Measurements from ENCODE around the gene SAMD4B.

SAMD4B gene

DNA sequence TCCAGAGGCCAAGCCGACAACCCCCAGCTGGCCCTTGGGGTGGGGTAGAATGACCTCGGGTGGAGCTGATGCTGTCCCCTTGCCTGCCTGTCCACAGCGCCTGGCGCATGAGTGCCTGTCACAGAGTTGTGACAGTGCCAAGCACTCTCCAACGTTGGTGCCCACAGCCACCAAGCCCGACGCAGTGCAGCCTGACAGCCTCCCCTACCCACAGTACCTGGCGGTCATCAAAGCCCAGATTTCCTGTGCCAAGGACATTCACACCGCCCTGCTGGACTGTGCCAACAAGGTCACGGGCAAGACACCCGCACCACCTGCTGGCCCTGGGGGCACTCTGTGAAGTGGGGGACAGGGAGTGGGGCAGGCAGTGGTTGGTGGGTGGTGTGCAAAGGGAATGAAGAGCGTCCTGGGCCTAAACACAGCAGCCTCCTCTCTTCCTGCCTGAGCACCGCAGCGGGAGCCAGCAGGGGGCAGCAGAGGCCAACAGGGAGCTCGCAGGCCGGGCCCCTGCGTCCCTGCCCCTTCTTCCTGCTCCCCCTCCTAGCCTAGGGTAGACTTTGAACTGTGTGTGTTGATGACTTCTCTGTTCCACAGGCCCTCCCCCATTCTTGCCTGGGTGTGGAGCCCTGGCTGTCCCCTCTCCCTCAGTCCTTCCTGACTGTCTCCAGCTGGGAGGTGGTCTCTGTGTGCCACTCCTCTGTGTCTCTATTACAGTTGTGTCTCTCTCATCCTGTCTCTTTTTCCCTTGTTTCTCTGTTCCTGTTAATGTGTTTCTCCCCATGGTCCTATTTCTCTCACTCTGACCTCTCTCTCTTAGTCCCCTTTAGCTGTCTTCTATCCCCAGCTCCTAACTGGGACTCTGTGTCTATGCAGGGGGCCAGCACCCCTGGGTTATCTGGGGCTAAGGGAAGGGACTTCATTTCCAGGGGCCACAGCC is 55.4 kb downstream of the SAMD4B start:
- peak; percentile 40 to 89 for DNase-seq

- DNase-seq: no peak
These were observed 56.2 kb downstream of the SAMD4B start for GRCh38 chr19:39398297-39398864.

DNA sequence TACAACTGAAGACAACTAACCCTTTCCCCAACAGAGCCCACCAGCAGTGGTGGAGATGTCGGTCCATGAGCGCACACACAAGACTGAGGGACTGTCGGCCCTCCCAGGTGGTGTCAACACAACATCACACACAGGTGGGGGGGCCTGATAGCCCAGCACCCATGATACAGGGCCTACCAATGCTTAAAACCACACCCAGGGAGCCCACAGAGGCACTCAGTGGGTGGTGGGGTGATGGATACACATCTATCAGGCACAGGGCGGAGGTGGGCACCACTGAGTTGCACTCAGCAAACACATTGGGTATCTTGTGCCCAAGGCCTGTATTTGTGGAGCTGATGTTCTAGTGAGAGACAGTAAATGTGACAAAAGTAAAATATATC is 57.4 kb downstream of the SAMD4B start:
- no peak for DNase-seq

- no peak for DNase-seq
These were observed 57.8 kb downstream of the SAMD4B start for GRCh38 chr19:39400061-39400460.

GRCh38 chr19:39401070-39401548 is 58.9 kb downstream of the SAMD4B start:
- no peak for DNase-seq

- DNase-seq: peak in 1 of 2 experiments; percentile 26
These were observed 59.5 kb downstream of the SAMD4B start for GRCh38 chr19:39401549-39402345.

DNA sequence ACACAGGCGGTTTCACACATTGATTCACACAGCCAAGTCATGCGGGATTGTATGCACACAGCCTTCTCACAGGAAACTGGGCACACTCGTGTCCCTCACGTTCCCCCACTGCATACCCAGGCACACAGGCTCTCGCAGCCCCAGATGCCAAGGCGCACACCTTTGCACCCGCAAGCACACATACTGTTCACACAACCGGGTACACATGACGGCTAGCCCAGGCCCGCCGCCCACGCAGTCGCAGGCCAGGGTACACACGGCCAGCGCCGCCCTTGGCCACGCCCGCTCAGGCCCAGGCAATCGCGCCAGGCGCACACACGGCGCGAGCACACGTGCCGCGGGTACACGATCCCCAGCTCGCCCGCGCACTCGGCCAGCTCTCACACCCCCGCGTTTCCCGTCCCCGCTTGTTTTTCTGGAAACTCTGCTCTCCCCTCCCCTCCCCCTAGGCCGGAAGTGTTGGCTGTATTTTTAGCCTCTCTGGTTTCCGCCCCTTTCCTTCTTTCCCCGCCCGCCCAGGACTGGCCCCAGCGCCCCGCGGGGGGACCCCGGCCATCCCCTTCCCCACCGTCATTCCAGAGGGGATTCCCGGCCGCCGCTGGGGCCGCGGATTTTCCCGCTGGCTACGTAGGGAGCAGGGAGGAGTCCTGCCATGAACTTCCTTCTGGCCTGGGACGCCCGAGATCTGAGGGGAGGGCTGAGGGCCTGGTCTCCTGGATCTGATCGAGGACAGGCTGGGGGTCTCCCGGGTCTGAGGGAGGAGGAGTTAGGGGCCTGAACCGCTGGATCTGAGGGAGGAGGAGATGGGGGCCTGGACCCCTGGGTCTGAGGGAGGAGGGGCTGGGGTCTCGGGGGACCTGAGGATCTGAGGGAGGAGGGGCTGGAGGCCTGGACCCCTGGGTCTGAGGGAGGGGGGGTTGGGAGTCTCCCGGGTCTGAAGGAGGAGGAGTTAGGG is 60.4 kb downstream of the SAMD4B start:
- peak; percentile 56 to 81 for DNase-seq

DNA sequence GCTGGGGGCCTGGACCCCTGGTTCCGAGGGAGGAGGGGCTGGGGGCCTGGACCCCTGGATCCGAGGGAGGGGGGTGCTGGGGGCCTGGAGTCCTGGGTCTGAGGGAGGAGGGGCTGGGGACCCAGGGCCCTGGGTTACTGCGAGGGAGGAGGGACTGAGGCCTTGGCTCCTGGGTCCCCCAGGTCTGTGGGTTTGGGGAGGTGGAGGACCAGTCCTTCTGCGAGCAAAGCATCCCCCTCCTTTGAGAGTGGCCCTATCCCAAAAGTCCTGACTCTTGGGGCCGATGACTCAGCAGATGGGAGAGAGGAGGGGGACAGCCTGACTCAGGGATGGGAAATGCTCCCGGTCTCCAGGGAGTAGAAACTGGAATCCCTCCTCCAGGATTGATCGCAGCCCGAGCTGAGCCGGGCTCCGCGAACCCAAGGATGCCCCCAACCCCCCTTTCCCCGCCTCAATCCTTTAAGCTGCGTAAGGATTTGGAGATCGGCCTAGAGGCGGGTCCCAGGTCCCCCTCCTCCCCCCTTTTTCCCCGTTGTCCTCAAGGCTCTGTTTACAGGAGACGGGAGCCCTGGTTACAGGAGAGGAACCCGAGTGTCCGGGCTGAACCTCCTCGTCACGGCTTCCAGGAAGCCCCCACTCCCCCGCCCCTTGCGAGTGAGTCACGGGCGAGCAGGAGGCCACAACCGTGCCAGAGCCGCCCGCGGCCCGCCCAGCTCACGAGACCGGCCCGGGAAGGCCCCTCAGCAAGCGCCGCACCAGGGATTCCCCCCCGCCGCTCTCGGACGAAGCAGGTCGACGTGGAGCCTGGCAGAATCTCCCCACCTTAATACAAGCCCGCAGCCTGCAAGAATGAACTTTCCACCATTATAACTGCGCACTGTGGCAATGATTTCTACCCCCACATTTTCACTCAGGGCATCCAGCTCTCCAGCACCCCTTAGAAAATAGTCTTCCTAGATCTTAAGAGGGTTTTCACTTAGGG is 61.4 kb downstream of the SAMD4B start:
- DNase-seq: peak in 1 of 2 experiments; percentile 69

DNA sequence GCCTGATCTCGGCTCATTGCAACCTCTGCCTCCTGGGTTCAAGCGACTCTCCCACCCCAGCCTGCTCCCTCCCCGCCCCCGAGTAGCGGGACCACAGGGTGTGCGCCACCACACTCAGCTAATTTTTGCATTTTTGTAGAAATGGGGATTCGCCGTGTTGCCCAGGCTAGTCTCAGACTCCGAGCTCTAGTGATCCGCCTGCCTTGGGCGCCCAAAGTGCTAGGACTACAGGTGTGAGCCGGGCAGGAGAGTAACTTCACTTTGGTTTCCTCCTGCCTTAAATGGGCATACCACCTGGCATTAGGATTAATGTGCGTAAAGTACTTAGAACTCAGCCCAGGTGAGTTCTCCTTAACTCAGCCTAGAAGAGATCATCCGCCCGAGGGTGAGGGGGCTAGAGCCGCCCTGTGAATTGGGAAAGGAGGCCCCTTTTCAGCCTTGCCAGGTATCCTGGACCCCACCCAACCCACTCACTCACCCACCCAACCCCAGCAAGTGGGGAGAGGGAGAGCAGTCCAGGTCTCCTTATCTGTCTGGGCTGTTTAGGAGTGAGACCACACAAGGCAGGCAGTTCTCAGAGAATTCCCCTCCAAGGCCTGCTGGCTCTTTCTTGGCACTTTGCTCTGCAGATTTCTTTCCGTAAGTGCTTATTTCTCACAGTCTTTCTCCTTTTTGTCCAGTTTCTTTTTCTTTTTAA is 63.2 kb downstream of the SAMD4B start:
- DNase-seq: peak in 1 of 2 experiments; percentile 25

DNA sequence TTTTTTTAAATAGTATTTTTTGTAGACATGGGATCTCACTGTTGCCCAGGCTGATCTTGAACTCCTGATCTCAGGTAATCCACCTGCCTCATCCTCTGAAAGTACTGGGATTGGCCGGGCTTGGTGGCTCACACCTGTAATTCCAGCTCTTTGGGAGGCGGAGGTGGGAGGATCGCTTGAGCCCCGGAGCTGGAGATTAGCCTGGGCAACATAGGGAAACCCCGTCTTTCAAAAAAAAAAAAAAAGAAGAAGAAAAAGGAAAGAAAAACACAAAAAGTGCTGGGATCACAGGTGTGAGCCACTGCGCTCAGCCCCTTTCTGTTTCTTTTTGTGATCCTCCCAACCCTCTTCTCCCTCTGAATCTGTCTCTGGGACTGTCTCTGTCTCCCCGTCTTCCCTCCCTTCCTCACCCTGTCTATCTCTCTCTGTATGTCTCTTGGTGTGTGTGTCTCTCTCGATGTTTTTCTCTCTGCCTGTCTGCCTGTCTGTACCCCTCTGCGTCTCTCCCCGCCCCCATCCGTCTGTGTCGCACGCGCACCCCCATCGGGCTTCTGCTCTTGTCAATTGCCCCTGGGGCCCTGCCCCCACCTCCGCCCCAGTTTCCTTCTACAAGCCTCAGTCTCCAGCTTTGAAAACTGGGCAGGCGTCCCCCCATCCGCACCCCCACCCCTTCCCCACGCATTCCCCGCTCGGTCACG is 63.9 kb downstream of the SAMD4B start:
- no peak for DNase-seq

GRCh38 chr19:39406656-39407409 is 64.6 kb downstream of the SAMD4B start, which contains the start of gene ZFP36:
Gene ZFP36 (plus strand): TSS chr19:39406847. CDS start chr19:39406905, 58 bp downstream.
- peak; percentile 63 to 91 for DNase-seq

- DNase-seq: no peak
These were observed 65.1 kb downstream of the SAMD4B start for GRCh38 chr19:39407410-39407659.

GRCh38 chr19:39407660-39408391 is 65.6 kb downstream of the SAMD4B start:
- peak in 1 of 2 experiments; percentile 53 for DNase-seq

DNA sequence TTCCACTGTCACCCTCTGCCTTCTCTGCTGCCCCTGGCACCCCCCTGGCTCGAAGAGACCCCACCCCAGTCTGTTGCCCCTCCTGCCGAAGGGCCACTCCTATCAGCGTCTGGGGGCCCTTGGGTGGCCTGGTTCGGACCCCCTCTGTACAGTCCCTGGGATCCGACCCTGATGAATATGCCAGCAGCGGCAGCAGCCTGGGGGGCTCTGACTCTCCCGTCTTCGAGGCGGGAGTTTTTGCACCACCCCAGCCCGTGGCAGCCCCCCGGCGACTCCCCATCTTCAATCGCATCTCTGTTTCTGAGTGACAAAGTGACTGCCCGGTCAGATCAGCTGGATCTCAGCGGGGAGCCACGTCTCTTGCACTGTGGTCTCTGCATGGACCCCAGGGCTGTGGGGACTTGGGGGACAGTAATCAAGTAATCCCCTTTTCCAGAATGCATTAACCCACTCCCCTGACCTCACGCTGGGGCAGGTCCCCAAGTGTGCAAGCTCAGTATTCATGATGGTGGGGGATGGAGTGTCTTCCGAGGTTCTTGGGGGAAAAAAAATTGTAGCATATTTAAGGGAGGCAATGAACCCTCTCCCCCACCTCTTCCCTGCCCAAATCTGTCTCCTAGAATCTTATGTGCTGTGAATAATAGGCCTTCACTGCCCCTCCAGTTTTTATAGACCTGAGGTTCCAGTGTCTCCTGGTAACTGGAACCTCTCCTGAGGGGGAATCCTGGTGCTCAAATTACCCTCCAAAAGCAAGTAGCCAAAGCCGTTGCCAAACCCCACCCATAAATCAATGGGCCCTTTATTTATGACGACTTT is 66.4 kb downstream of the SAMD4B start:
- peak; percentile 43 to 45 for DNase-seq

DNA sequence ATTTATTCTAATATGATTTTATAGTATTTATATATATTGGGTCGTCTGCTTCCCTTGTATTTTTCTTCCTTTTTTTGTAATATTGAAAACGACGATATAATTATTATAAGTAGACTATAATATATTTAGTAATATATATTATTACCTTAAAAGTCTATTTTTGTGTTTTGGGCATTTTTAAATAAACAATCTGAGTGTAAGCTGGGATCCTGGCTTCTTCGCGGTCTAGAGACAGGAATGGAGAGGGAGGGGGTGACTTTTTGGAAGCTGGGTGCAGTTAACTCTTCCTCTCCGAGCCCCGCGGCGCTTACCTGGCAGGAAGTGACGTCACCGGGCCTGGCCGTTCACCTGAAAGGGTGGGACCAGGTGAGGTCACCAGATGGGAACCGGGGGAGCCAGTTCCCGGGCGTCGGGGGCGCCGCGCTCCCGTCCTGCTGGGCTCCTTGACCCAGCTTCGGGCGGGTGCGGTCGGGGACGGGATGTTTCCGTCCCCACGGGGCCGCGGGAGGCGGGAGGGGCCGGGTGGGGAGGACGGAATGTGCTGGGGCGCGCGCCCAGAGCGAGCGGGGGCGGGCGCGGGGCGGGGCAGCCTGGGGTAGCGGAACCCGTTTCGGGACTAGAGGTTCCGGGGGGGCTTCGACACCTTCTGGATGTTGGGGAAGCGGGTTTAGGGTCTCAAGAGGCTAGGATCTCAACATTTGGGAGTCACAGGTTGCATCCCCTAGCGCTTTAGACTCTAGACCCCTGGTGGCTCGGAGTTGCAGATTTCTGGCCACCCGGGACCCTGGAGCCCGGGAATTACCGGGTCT is 67.2 kb downstream of the SAMD4B start:
- peak; percentile 89 to 98 for DNase-seq

Measured in NCI-H526 (cell line).